HepG2 (cell line): Measurements from ENCODE around the gene USP32. TPM values are rescaled to one million over a fixed set of nuclear protein-coding genes. Genes with fewer than 3 reads are reported as not detected.

Source experiments
- BCL6 ChIP-seq: IDR thresholded peaks from 2 replicates; pipeline ENCODE4 v1.6.1; 2016; ENCODE audit warnings: missing genetic modification reagents, missing compliant biosample characterization
- ESRRA ChIP-seq: sonication (generic); formaldehyde crosslinking; IDR thresholded peaks from 2 replicates; pipeline ENCODE4 v1.5.1; 2020; ENCODE audit warnings: mild to moderate bottlenecking, low read depth, missing genetic modification reagents
- FOXA1 ChIP-seq, 2 experiments: fragments of 450-650 bp in 1 of 2; sonication (generic) in 1 of 2; formaldehyde crosslinking in 1 of 2; IDR thresholded peaks; 2 replicates each; pipeline versions ENCODE4 v1.4.0 to v1.6.1; 2016 to 2020; ENCODE audit warnings: missing genetic modification reagents in 1 of 2
- HBP1 ChIP-seq: IDR thresholded peaks from 2 replicates; pipeline ENCODE4 v1.6.1; 2016; ENCODE audit warnings: low read depth, control low read depth
- HOXD1 ChIP-seq: sonication (generic); formaldehyde crosslinking; IDR thresholded peaks from 2 replicates; pipeline ENCODE4 v1.5.0; 2020; ENCODE audit warnings: missing genetic modification reagents
- MAX ChIP-seq: IDR thresholded peaks from 2 replicates; pipeline ENCODE4 v1.6.1; 2012; ENCODE audit warnings: inconsistent platforms
- MAZ ChIP-seq, 2 experiments: sonication (generic) in 1 of 2; formaldehyde crosslinking in 1 of 2; IDR thresholded peaks; 2 replicates each; pipeline versions ENCODE4 v1.5.0 to v1.6.1; 2012 to 2020; ENCODE audit warnings: low read depth in 2 of 2, mild to moderate bottlenecking in 2 of 2, borderline replicate concordance in 1 of 2, improper control_type of control experiment in 1 of 2, low read length in 1 of 2, missing genetic modification reagents in 1 of 2, moderate library complexity in 1 of 2
- NR2F2 ChIP-seq: IDR thresholded peaks from 2 replicates; pipeline ENCODE4 v1.6.1; 2012; ENCODE audit warnings: low read depth, inconsistent platforms, borderline replicate concordance
- RXRB ChIP-seq: IDR thresholded peaks from 2 replicates; pipeline ENCODE4 v1.6.1; 2016; ENCODE audit warnings: borderline replicate concordance, missing genetic modification reagents, missing compliant biosample characterization
- TEAD3 ChIP-seq: optimal IDR thresholded peaks from 2 replicates; pipeline ENCODE3; 2016; ENCODE audit warnings: borderline replicate concordance
- polyA plus RNA-seq, 8 experiments: library from polyadenylated mRNA; depleted of rRNA in 3 of 8; stranded (reverse) in 7 of 8; unstranded in 1 of 8; fragments of >200 nt; fragmentation: Illumina TruSeq in 4 of 8; extraction: Trizol in 4 of 8; gene quantifications; 2 replicates each; pipeline versions ENCODE4 v1.2.1 to v1.2.3, GENCODE V29; 2011 to 2016; ENCODE audit warnings: low read depth in 4 of 8, missing spikeins in 1 of 8, mixed read lengths in 1 of 8; ENCODE audit not compliant: insufficient read depth in 1 of 8
- total RNA-seq, 5 experiments: library from RNA; depleted of rRNA; stranded (reverse); fragments of >200 nt; fragmentation: Illumina TruSeq; extraction: Trizol; gene quantifications; 2 replicates each; pipeline ENCODE4 v1.2.3, GENCODE V29; 2016; ENCODE audit warnings: low read depth in 1 of 5

USP32 gene
- total and polyA plus RNA-seq, 2 of the 13 experiments (the other 11 are each of a cell fraction or from before 2014, with no cell fraction given): 24.9 to 39.9 TPM

- TF ChIP-seq FOXA1 (IDR thresholded peaks at IDR 0.05) (no peak), FOXA1 (CRISPR knock-in tag; IDR thresholded peaks at IDR 0.05) (0 out of 2 replicates have a peak, but pooled peaks have one; percentile 43), BCL6 (CRISPR knock-in tag) (0 out of 2 replicates have a peak, but pooled peaks have one; percentile 10), TEAD3 (CRISPR knock-in tag) (peak; percentile 17), RXRB (CRISPR knock-in tag) (0 out of 2 replicates have a peak, but pooled peaks have one; percentile 13), MAZ (IDR thresholded peaks at IDR 0.05; ENCODE audit: borderline replicate concordance, low read depth, low read length) (no peak), MAZ (CRISPR knock-in tag; IDR thresholded peaks at IDR 0.05; ENCODE audit: low read depth) (0 out of 2 replicates have a peak, but pooled peaks have one; percentile 31), HOXD1 (no peak), ESRRA (CRISPR knock-in tag) (peak; percentile 78), MAX (0 out of 2 replicates have a peak, but pooled peaks have one; percentile 16), NR2F2 (0 out of 2 replicates have a peak, but pooled peaks have one; percentile 27), HBP1 (CRISPR knock-in tag) (0 out of 2 replicates have a peak, but pooled peaks have one; percentile 20)
These were observed 220.2 kb downstream of the USP32 start (continued) for GRCh38 chr17:60171753-60172079.
